Large intestine (tissue), 3 donors: ENCODE data around the gene ALX4. TPM values are rescaled to one million over a fixed set of nuclear protein-coding genes. Genes with fewer than 3 reads are reported as not detected.

Experiments
- DNase-seq, 2 donors: peaks; one replicate each; pipeline versions ENCODE4 v3.0.0 to v3.0.0-alpha.2; 2013
- H3K27ac ChIP-seq: one replicate; pipeline ENCODE4 v1.5.1; 2013; ENCODE audit warnings: low read length
- H3K27me3 ChIP-seq: 2 replicates; pipeline ENCODE4 v1.6.1; 2013; ENCODE audit warnings: low read length; ENCODE audit not compliant: control insufficient read depth, insufficient read depth
- H3K36me3 ChIP-seq: 2 replicates; pipeline ENCODE4 v1.6.1; 2013; ENCODE audit warnings: low read length; ENCODE audit not compliant: control insufficient read depth, insufficient read depth
- H3K4me1 ChIP-seq: one replicate; pipeline ENCODE4 v1.6.1; 2013; ENCODE audit warnings: low read length; ENCODE audit not compliant: control insufficient read depth, insufficient read depth
- H3K4me3 ChIP-seq: one replicate; pipeline ENCODE4 v1.5.1; 2013; ENCODE audit warnings: low read length
- H3K9me3 ChIP-seq: one replicate; pipeline ENCODE4 v1.6.1; 2013; ENCODE audit warnings: mild to moderate bottlenecking, low read depth, low read length, moderate library complexity; ENCODE audit not compliant: control insufficient read depth
- whole genome bisulfite sequencing: methylation state at CpG from one replicate; pipeline ENCODE4 v1.1.5; 2013; ENCODE audit warnings: low lambda C conversion rate; ENCODE audit not compliant: insufficient coverage; 5-methylcytosine and 5-hydroxymethylcytosine counted together
- polyA plus RNA-seq: library from polyadenylated mRNA; unstranded; fragments of 120-200 nt; gene quantifications from one replicate; pipeline ENCODE4 v1.2.1, GENCODE V29; 2013

The ALX4 gene
- polyA plus RNA-seq, 1 donor: 0.13 TPM

GRCh38 chr11:44308256-44308922, 1.6 kb downstream of the ALX4 start:
- Histone ChIP-seq H3K36me3 (no peaks in the 10 kb centered on the region), H3K9me3 (peaks cover 25% of the 10 kb centered on the region), H3K27me3 (peaks cover 100% of the 10 kb centered on the region), H3K4me3 (no peak overlapping the region), H3K4me1 (peaks cover 12% of the 10 kb centered on the region), H3K27ac (no peak overlapping the region)
- no peak for DNase-seq
- no CpG with 5 or more reads among the region's 20 CpGs for WGBS

DNA sequence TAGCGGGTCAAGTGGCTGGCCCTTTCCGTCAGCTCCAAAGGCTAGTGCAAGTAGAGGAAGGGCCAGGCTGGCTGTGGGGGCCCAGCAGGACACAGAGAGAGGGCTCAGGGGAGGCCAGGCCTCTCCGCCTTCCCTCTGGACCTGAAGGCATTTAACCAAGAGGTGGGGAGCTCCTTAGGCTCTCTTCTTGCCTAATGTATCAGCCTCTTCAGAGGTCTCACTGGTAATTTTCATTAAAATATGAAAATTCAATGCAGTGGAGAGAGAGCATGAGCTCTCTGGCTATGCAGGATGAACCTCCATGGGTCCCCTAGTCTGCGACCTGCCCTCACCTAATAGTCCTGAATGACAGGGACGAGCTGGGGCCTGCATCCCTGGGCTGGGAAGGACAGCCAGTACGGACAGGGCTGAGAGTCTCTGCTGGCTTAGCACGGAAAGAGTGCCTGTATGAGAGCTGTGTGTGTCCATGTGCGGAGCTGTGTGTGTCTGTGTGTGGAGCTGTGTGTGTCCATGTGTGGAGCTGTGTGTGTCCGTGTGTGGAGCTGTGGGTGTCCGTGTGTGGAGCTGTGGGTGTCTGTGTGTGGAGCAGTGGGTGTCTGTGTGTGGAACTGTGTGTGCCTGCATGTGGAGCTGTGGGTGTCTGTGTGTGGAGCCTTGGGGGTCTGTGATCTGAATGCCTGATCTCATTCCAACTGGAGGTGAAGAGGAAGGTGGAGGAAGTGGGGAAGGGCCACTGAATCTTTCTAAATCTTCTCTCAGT, 2.4 kb downstream of the ALX4 start:
- WGBS: no CpG with 5 or more reads among the region's 10 CpGs
- Histone ChIP-seq H3K27me3 (peaks cover 100% of the 10 kb centered on the region), H3K4me3 (no peak overlapping the region), H3K4me1 (peaks cover 12% of the 10 kb centered on the region), H3K9me3 (peaks cover 25% of the 10 kb centered on the region), H3K36me3 (no peaks in the 10 kb centered on the region), H3K27ac (no peak overlapping the region)
- no peak for DNase-seq

- no peak overlapping the region for H3K4me3 ChIP-seq
- H3K27me3 ChIP-seq: peaks cover 100% of the 10 kb centered on the region
- no peaks in the 10 kb centered on the region for H3K36me3 ChIP-seq
- peaks cover 25% of the 10 kb centered on the region for H3K9me3 ChIP-seq
- DNase-seq: no peak
- no CpG with 5 or more reads among the region's 7 CpGs for WGBS
- no peak overlapping the region for H3K27ac ChIP-seq
- H3K4me1 ChIP-seq: peaks cover 12% of the 10 kb centered on the region
Measured at GRCh38 chr11:44306918-44307244, 3.1 kb downstream of the ALX4 start.

GRCh38 chr11:44306052-44306917, 3.7 kb downstream of the ALX4 start:
- H3K4me3 ChIP-seq: peak overlapping the region; percentile 46
- H3K4me1 ChIP-seq: peaks cover 12% of the 10 kb centered on the region
- peaks cover 22% of the 10 kb centered on the region for H3K9me3 ChIP-seq
- H3K27me3 ChIP-seq: peaks cover 100% of the 10 kb centered on the region
- WGBS: no CpG with 5 or more reads among the region's 38 CpGs
- no peaks in the 10 kb centered on the region for H3K36me3 ChIP-seq
- no peak overlapping the region for H3K27ac ChIP-seq
- DNase-seq: peak in 1 of 2 donors; percentile 29

GRCh38 chr11:44305470-44306051, 4.4 kb downstream of the ALX4 start:
- peak; percentile 49 to 79 for DNase-seq
- H3K9me3 ChIP-seq: peaks cover 20% of the 10 kb centered on the region
- no peaks in the 10 kb centered on the region for H3K36me3 ChIP-seq
- no CpG with 5 or more reads among the region's 41 CpGs for WGBS
- H3K27me3 ChIP-seq: peaks cover 100% of the 10 kb centered on the region
- H3K4me1 ChIP-seq: peaks cover 12% of the 10 kb centered on the region
- H3K4me3 ChIP-seq: peak overlapping the region; percentile 46
- H3K27ac ChIP-seq: no peak overlapping the region

GRCh38 chr11:44305026-44305469, 4.9 kb downstream of the ALX4 start:
- H3K4me1 ChIP-seq: peaks cover 12% of the 10 kb centered on the region
- H3K4me3 ChIP-seq: peak overlapping the region; percentile 46
- DNase-seq: no peak

GRCh38 chr11:44304091-44305025, 5.6 kb downstream of the ALX4 start:
- peak in 1 of 2 donors; percentile 37 for DNase-seq
- WGBS: no CpG with 5 or more reads among the region's 71 CpGs
- Histone ChIP-seq H3K9me3 (peaks cover 15% of the 10 kb centered on the region), H3K4me1 (peaks cover 10% of the 10 kb centered on the region), H3K27me3 (peaks cover 99% of the 10 kb centered on the region), H3K36me3 (no peaks in the 10 kb centered on the region), H3K4me3 (no peak overlapping the region), H3K27ac (no peak overlapping the region)

More at GRCh38 chr11:44305026-44305469, 4.9 kb downstream of the ALX4 start:
- Histone ChIP-seq H3K36me3 (no peaks in the 10 kb centered on the region), H3K27me3 (peaks cover 100% of the 10 kb centered on the region), H3K9me3 (peaks cover 20% of the 10 kb centered on the region), H3K27ac (no peak overlapping the region)
- WGBS: 20% methylated on average over 1 of the region's 10 CpGs

GRCh38 chr11:44303401-44303938, 6.5 kb downstream of the ALX4 start:
- Histone ChIP-seq H3K4me3 (no peak overlapping the region), H3K27me3 (peaks cover 93% of the 10 kb centered on the region), H3K4me1 (peaks cover 8% of the 10 kb centered on the region), H3K9me3 (peaks cover 14% of the 10 kb centered on the region), H3K27ac (no peak overlapping the region), H3K36me3 (no peaks in the 10 kb centered on the region)
- DNase-seq: no peak
- no CpG with 5 or more reads among the region's 28 CpGs for WGBS

DNA sequence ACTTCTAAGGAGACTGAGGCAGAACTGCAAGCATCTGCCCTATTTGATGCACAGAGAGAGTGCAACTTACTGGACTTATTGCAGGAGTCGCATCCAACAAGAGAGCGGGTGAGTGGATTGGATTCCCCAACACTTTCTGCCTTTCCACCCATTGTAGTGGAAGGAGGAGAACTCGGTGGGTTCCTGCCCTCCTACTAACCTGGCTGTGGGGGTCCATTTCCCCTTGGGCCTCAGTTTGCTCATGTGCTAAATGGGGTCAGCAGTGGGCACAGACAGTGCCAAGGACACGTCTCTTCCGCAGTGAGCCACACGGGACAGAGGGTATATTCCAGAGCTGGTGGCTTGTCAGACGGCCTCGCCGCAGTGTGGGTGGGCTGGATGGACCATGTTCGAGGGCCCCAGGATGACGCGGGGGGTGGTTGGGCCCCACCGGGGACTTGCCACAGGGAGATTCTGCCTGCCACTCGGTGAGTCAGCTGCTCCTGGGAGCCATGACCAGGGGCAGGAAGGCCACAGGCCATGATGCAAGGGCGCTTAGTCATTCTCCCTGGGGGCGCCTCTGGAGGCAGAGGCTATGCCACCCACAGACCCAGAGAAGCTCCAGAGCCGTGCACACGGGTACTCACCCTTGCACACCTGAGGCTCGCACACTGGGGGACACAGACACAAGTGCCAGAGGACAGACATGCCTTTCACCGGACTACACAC, 8.2 kb downstream of the ALX4 start:
- peaks cover 8% of the 10 kb centered on the region for H3K4me1 ChIP-seq
- DNase-seq: no peak
- H3K27me3 ChIP-seq: peaks cover 83% of the 10 kb centered on the region
- H3K4me3 ChIP-seq: no peak overlapping the region
- no CpG with 5 or more reads among the region's 20 CpGs for WGBS
- peaks cover 14% of the 10 kb centered on the region for H3K9me3 ChIP-seq
- H3K36me3 ChIP-seq: no peaks in the 10 kb centered on the region
- no peak overlapping the region for H3K27ac ChIP-seq
